ENCODE results near the gene RFFL.

Gene RFFL

DNA sequence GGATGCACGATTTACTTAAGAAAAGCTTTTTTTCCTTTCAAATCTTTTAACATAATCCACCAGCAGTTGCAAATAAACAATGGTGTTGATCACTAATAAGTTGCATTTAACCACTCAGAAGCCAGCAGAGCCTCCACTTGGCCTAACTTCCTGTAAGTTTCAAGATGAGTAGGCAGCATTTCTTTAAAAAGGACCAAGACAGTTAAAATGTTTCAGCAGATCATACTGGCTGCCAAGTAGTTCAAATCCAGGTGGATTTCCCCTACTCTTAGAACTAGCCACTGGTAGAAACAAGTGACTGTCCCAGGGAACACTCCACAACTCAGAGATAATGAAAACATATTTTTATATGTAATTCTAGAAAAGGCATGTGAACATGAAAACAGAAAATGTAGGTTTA, 17.0 kb upstream of the RFFL start:
- DNase-seq: no peak

DNA sequence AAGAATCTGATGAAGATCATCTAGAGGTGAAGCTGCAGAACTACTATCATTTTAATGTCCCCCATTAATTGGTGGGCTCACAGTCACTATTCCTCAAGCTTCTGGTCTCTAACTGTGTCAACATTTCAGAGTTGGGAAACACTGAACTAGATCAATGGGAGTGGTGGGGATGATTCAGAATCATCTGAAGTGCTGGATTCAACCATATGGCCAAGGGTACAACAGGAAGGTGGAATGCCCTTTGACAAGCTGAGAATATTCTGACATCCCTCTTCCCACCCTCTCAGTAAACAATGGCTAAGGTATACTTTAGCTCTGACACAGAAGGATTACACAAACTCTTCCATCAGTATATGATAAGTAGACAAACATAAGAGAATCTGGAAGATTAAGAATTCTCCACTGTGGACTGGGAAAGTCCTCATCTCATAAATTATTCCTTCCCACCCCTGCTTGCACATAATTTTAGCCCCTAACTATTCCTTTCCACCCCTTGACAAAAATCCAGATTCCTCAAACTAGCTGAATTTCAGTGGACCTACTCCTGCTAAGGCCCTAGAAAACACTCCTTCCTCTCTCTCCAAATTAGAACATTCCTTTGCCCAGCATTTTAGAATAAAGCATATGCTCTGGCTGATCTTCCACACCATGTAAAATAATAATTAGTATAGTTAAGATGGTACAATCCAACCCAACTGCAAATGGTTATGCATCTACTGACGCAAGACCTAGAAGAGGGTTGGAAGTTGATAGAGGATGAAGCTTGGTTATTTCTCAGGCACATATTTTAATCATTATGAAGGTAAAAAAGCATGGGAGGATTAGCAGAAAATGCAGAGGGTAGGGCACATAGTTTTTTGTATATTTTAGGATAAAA, 16.3 kb upstream of the RFFL start:
- no peak for DNase-seq

- no peak for DNase-seq
Measured at GRCh38 chr17:35076874-35077273, 13.4 kb upstream of the RFFL start.

DNA sequence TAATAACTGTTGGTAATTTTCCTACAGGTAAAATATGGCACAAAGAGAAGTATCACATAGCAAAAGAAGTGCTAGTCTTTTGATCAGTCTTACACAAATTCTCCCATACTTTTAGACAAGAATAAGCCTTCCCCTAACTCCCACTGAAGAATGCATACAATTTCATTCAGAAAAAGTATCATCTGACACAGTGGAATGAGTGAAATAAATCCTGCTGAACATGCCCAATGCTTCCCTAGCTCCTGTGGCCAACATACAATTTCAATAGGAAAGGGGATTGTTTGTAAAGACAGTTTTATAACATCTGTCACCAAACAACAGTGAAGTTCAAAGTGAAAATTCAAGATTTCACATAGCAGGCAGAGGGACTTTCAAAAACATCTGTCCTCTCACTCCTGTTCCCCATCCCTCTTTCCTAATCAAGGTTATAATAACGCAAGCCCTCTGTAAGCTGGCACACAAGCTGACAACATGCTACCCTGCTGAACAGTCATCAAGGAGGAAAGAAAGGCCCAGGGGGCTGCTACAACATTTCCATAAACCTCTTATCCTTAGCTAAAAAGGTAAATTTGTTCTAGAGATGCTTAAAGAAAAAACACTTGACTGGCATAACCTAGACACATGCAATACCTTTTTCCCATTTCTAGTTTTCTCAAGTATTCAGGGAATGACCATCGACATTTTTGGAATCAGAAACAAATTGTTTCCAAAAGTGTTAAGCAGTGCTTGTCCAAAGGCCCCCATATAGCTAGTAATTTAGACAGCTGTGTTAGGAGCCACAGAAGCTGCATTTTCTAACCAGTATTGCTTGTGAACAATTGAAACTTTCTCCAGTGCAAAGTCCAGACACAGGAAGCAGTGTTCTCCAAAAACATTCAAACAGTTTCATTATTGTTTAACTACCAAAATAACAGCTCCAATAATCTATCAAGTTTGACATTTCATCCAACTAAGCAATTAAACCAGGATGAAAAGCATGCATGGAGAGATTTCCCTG, 11.5 kb upstream of the RFFL start:
- no peak for DNase-seq

DNA sequence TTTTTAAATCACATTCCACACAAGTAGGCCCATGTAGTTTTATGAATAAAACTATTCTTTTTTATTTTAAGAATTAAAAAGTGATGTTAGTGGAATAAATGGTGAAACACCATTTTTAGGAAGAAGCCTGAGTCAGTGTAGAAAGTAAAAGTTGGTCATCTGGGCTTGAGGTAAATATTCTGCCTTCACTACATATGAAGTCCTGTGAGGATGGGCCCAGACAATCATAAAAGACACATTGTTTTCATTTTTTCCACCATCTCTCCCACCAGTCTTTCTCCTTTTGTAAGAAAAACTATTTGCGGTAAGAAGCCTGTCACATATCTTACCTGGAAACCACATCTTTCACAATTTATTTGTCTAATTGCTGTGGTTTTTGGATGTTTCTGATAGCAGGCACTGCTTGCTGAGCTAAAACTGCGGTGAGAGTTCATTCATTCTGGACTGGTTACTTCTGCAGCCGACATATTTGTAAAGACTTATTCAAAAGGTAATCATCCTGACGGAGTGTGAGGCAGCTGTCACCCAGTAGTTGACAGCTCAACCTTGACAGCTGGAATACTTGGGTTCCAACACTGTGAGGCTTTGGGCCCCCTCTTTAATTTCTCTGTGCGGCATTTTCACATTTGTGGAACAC, 10.6 kb upstream of the RFFL start:
- no peak for DNase-seq

GRCh38 chr17:35073183-35073790, 9.8 kb upstream of the RFFL start:
- DNase-seq: no peak

- no peak for DNase-seq
Measured at GRCh38 chr17:35069311-35069710, 5.8 kb upstream of the RFFL start.

GRCh38 chr17:35068249-35068648, 4.7 kb upstream of the RFFL start:
- DNase-seq: no peak

DNA sequence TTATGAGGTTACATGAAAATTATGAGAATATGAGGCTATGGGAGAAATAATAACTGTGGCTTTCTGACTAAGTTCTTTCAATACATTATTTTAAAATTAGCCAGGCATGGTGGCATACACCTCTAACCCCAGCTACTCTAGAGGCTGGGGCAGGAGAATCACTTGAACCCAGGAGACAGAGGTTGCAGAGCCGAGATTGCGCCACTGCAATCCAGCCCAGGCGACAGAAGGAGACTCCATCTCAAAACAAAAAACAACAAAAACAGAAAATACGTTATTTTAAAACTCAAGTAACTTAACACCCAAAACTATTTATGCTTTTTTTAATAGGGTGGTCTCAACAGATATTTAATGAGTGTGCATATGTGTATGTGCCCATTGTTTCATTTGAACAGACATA, 2.4 kb upstream of the RFFL start:
- DNase-seq: no peak

DNA sequence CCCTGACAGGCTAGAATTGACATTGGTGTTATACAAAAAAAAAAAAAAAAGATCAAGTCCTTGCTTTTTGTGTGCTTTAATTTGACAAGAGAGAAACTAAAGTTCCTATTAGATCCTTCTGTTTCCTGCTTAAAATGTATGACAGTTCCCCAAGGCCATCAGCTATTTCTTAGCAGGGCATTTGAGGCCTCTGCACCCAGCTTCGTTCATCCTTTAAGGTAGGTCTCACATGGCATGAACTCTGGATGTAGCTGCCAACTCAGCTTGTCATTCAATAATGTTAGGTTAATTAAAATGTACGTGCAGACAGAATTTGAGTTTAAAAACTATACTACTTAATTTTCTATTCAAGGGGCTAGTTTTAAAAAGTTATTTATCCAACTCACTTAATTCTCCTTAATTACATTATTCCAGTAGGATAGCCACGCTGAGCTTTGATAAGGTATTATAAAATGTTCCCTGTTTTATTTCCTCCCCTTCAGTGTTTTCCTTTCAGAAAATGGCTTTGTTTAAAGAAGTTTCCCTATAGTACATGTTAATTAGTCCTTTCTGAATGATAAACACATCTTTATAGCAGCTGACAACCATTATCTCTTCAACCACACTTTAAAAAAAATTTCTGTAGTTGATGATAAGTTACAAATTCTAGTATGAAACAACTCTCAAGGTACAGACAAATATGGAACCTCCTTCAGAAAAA, 1.2 kb upstream of the RFFL start:
- no peak for DNase-seq

- DNase-seq: no peak
Measured at GRCh38 chr17:35062308-35062707, 1.2 kb downstream of the RFFL start.

- no peak for DNase-seq
Measured at GRCh38 chr17:35057332-35057915, 6.1 kb downstream of the RFFL start.

- no peak for DNase-seq
Measured at GRCh38 chr17:35056013-35056412, 7.5 kb downstream of the RFFL start.

DNA sequence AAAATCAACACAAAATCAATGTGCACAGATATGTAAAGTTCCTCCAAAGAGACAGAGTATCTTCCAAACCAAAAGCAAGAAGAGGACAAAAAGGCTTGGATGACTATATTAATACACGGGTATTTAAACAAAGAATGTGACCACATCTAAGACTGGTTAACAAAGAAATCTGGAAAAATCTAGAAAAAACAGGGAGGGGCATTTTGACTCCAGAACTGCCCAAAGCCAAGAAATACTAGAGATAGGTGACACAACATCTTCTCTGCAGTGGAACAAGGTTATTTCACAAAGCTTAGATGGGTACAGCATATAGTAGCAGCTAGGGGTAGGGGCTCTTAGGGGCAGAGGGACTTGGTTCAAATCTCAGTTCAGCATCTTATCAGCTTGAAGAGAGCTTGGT, 10.3 kb downstream of the RFFL start:
- DNase-seq: no peak

DNA sequence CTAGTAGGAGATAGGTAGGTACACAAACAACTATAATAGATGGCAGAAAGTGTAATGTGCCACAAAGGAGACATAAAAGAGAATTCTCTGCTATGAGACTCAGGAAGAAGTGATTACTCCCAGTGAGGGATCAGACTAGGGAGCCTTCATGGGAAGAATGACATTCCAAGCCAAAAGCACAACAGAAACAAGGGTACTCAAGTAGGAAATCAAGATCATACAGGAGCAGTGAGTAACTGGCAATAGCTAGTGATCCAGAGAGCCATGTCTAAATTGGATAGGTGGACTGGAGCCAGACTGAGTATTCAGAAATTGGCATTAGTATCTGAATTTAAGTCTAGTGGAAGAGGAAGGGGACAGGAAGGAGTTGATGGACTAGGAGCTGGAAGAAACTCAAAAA, 10.7 kb downstream of the RFFL start:
- no peak for DNase-seq

- no peak for DNase-seq
Measured at GRCh38 chr17:35052241-35052610, 11.3 kb downstream of the RFFL start.

- no peak for DNase-seq
Measured at GRCh38 chr17:35051579-35052240, 11.8 kb downstream of the RFFL start.

DNA sequence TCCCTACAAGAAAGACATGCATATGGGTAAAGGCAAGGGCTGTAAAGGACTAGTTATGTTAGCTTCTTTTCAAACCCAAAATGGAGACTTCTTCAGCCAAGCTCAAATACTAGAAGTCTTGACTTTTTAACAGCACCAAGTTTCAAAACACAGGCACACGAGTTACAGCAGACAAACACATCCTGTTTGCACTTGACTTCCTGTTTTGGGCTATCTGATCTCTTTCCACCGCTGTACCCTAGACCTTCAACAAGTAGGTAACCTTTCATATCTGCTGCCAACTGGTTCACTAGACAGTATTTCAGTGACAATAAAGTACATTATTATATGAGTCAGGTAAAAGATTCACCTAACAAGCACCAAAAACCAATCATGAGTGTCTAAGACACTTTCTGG, 12.3 kb downstream of the RFFL start:
- DNase-seq: peak in 1 of 2 donors; percentile 24

DNA sequence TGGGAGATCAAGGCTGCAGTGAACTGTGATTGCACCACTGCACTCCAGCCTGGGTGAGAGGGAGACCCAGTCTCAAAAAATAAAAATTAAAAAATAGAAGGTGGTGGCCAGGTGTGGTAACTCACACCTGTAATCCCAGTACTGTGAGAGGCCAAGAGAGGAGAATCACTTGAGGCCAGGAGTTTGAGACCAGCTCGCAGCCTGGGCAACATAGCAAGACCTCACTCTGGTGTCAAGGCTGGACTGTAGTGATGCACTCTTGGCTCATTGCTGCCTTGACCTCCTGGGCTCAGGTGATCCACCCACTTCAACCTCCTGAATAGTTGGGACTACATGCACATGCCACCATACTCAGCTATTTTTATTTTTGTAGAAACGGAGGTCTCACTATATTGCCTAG, 13.3 kb downstream of the RFFL start:
- no peak for DNase-seq

- no peak for DNase-seq
Measured at GRCh38 chr17:35048685-35049379, 14.7 kb downstream of the RFFL start.

Data from stimulated activated CD4-positive, alpha-beta T cell treated with anti-CD3 and anti-CD28 coated beads, Interleukin-2, amount 100 ng/mL, for 24 hours (primary cell).